ENCODE data around the gene PARVB. TPM values are rescaled to one million over a fixed set of nuclear protein-coding genes. Genes with fewer than 3 reads are reported as not detected.

Gene PARVB
- total and polyA plus RNA-seq, 9 of the 15 experiments (the other 6 are each of a cell fraction or from before 2014, with no cell fraction given): 1.1 to 59.2 (median 29.2) TPM

GRCh38 chr22:43980996-43981395 lies 43.1 kb upstream of the PARVB start:
- H3K4me1 ChIP-seq (replicated peaks in 1 of 2; ENCODE audit: control insufficient read depth in 2 of 2, insufficient read depth in 2 of 2, low read length in 2 of 2): peaks cover 0 to 7% of the 10 kb centered on the region in 2 experiments; a peak in 2 of 5 replicates
- ChIA-PET CTCF (ENCODE audit: low intra/inter-chr PET ratio) (no interaction called here), POLR2A (interaction anchor here (0.6 kb wide), 1 partner anchor 260 kb away, joined by 3 read pairs; no protein-coding TSS in a partner anchor)
- no TSS peak for BruUV-seq (replicated peaks)
- no peaks in the 10 kb centered on the region for H4K20me1 ChIP-seq (replicated peaks; ENCODE audit: control insufficient read depth, insufficient read depth, low read length)
- in situ Hi-C loops (cut with MboI) (no loop called here), intact Hi-C loops (cut with micrococcal nuclease) (no loop called here)
- no peaks in the 10 kb centered on the region for H3K27me3 ChIP-seq (ENCODE audit: control insufficient read depth in 2 of 2, insufficient read depth in 2 of 2, low read length in 2 of 2)
- FAIRE-seq: no peak
- no peak for DNase-seq (ENCODE audit: extremely low read depth in 1 of 4, low spot score in 3 of 4)
- H3K9me1 ChIP-seq (ENCODE audit: control insufficient read depth, insufficient read depth, low read length): no peaks in the 10 kb centered on the region
- no peak overlapping the region for H3K27ac ChIP-seq (ENCODE audit: extremely low read depth, low read depth, low read length)
- H3K9ac ChIP-seq (ENCODE audit: insufficient read depth in 1 of 2, low read depth in 2 of 2, low read length in 2 of 2): no peak overlapping the region
- no peak overlapping the region for H3K4me3 ChIP-seq
- H2AFZ ChIP-seq (ENCODE audit: low read depth, low read length): no peak overlapping the region
- H3K4me2 ChIP-seq (ENCODE audit: insufficient read depth, low read length): no peak overlapping the region
- no peaks in the 10 kb centered on the region for H3K79me2 ChIP-seq (ENCODE audit: control insufficient read depth, insufficient read depth, low read length)
- 94% methylated on average over 6 of the region's 17 CpGs for WGBS (ENCODE audit: insufficient coverage, low coverage, missing lambda C conversion rate)
- ATAC-seq: no peak
- H3K9me3 ChIP-seq (replicated peaks; ENCODE audit: control insufficient read depth, insufficient read depth, low read depth, low read length): no peaks in the 10 kb centered on the region
- peaks cover 67% of the 10 kb centered on the region for H3K36me3 ChIP-seq (ENCODE audit: control insufficient read depth, insufficient read depth, low read length)
- TF ChIP-seq GATAD2B (IDR thresholded peaks at IDR 0.05; ENCODE audit: borderline replicate concordance): no peak
- TF ChIP-seq, protein P1, sequence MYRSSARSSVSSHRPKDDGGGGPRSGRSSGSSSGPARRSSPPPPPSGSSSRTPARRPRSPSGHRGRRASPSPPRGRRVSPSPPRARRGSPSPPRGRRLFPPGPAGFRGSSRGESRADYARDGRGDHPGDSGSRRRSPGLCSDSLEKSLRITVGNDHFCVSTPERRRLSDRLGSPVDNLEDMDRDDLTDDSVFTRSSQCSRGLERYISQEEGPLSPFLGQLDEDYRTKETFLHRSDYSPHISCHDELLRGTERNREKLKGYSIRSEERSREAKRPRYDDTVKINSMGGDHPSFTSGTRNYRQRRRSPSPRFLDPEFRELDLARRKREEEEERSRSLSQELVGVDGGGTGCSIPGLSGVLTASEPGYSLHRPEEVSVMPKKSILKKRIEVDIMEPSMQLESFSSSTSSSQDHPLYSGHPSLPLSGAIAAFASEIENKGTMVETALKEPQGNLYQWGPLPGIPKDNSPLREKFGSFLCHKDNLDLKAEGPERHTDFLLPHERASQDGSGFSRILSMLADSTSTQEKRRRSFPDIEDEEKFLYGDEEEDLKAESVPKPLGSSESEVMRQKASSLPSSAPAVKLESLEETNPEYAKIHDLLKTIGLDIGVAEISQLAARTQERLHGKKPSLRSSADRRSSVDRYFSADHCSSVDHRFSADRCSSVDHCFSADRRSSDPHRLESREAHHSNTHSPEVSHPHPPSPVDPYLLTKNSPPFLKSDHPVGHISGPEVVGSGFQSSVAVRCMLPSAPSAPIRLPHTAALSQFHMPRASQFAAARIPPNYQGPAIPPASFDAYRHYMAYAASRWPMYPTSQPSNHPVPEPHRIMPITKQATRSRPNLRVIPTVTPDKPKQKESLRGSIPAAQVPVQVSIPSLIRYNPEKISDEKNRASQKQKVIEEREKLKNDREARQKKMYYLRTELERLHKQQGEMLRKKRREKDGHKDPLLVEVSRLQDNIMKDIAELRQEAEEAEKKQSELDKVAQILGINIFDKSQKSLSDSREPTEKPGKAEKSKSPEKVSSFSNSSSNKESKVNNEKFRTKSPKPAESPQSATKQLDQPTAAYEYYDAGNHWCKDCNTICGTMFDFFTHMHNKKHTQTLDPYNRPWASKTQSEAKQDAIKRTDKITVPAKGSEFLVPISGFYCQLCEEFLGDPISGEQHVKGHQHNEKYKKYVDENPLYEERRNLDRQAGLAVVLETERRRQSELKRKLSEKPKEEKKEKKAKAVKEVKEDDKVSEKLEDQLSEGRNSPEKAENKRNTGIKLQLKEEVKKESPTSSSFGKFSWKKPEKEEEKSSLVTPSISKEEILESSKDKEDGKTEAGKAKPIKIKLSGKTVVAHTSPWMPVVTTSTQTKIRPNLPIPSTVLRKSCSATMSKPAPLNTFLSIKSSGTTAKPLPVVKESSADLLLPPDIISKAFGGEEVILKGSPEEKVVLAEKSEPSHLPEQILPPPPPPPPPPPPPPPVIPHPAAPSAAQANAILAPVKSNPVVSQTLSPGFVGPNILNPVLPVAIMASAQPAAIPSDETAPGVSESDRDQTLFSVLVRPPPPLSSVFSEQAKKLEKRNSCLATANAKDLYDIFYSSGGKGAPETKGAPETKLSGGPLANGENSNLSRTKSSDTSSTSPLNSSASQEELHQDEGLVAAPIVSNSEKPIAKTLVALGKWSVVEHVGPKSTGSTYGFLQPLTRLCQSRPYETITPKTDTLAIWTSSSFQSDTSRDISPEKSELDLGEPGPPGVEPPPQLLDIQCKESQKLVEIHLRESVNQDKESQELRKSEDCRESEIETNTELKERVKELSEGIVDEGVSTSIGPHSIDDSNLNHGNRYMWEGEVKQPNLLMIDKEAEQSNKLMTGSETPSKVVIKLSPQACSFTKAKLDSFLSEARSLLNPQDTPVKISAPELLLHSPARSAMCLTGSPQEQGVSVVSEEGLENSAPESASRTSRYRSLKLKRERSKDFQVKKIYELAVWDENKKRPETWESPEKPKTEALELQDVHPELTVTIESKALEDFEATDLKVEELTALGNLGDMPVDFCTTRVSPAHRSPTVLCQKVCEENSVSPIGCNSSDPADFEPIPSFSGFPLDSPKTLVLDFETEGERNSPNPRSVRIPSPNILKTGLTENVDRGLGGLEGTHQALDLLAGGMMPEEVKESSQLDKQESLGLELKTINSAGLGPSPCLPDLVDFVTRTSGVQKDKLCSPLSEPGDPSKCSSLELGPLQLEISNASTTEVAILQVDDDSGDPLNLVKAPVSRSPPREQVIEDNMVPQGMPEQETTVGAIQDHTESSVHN (IDR thresholded peaks at IDR 0.05; ENCODE audit: borderline replicate concordance in 1 of 2, low read depth in 1 of 2): no peak
- TF ChIP-seq, protein P2, sequence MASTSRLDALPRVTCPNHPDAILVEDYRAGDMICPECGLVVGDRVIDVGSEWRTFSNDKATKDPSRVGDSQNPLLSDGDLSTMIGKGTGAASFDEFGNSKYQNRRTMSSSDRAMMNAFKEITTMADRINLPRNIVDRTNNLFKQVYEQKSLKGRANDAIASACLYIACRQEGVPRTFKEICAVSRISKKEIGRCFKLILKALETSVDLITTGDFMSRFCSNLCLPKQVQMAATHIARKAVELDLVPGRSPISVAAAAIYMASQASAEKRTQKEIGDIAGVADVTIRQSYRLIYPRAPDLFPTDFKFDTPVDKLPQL (IDR thresholded peaks at IDR 0.05; ENCODE audit: extremely low read depth, insufficient read length): no peak
- TF ChIP-seq POLR2B (IDR thresholded peaks at IDR 0.05; ENCODE audit: low read depth, partially characterized antibody): no peak
- TF ChIP-seq FOXJ3 (CRISPR knock-in tag; IDR thresholded peaks at IDR 0.05): no peak
- TF ChIP-seq PRMT5 (CRISPR knock-in tag; IDR thresholded peaks at IDR 0.05): no peak
- TF ChIP-seq ZNF311 (CRISPR knock-in tag; IDR thresholded peaks at IDR 0.05): no peak
- TF ChIP-seq PTRF (tag; IDR thresholded peaks at IDR 0.05): no peak
- no peak for TF ChIP-seq MCM7 (IDR thresholded peaks at IDR 0.05)
- TF ChIP-seq, protein P3, sequence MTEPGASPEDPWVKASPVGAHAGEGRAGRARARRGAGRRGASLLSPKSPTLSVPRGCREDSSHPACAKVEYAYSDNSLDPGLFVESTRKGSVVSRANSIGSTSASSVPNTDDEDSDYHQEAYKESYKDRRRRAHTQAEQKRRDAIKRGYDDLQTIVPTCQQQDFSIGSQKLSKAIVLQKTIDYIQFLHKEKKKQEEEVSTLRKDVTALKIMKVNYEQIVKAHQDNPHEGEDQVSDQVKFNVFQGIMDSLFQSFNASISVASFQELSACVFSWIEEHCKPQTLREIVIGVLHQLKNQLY (CRISPR knock-in tag; conservative IDR thresholded peaks at IDR 0.05): no peak
- TF ChIP-seq ZNF785 (CRISPR knock-in tag; IDR thresholded peaks at IDR 0.05): no peak
- no peak for TF ChIP-seq NR0B1 (IDR thresholded peaks at IDR 0.05; ENCODE audit: partially characterized antibody)
- TF ChIP-seq NFIC (IDR thresholded peaks at IDR 0.05): no peak
